ENCODE results near the gene SFXN4. TPM values are rescaled to one million over a fixed set of nuclear protein-coding genes. Genes with fewer than 3 reads are reported as not detected.
"Not testable (repeated sequence)": the region's sequence is repeated elsewhere in the genome, so short reads cannot be mapped to it uniquely, and the experiment has no call there.

SFXN4 gene
- total and polyA plus RNA-seq, 2 of the 13 experiments (the other 11 are each of a cell fraction or from before 2014, with no cell fraction given): 47.7 to 64.9 TPM

DNA sequence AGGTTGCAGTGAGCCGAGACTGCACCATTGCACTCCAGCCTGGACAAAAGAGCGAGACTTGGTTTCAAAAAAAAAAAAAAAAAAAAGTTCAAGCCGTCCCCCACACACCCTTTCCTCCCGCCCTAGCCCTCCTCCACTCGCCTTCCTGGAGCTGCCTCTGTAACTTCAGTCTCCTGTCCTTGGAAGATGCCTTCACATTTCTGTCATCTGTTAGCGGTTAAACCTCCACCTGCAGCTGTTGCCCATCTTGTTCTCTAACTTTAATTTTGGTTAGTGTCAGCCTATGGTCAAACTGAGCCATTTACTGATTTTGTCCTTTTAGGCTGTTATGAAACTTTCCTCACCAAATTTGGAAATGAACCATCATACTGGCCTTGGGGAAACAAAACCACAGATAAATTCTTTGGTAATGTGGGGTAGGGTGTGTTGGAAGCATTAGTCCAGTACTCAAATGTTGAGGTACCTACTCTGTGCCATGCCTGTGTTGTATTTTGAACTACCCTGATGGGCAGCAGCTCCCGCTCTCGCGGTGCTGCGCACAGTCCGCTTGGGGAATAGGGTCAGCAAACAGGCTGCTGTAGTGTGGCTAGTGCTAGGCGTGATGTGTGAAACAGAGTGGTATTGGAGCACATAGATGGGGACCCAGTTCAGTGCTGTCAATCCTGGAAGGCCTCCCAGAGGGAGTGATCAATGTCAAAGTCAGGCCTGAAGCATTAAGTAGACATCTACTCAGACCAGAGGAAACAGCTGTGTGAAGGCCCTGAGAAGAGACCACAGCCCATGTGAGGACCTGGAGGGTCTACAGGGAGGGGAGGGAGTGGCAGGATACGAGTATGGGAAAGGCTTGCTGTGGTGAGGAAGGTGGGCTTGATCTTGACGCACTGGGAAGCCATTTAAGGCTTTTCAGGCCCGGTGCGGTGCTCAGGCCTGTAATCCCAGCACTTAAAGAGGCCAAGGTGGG is 26.9 kb downstream of the SFXN4 start (continued):
- no peak for TF ChIP-seq RFXAP (CRISPR knock-in tag; IDR thresholded peaks at IDR 0.05; ENCODE audit: borderline replicate concordance)
- no peak for TF ChIP-seq ZNF75D (CRISPR knock-in tag; IDR thresholded peaks at IDR 0.05; ENCODE audit: borderline replicate concordance)
- no peak for TF ChIP-seq RBFOX2 (IDR thresholded peaks at IDR 0.05; ENCODE audit: low read depth, low read length)
- peak; percentile 67; the same call in 1 of the 2 replicates for TF ChIP-seq ZFP41 (CRISPR knock-in tag; IDR thresholded peaks at IDR 0.05; ENCODE audit: borderline replicate concordance)
- no peak for TF ChIP-seq ZNF224 (CRISPR knock-in tag; IDR thresholded peaks at IDR 0.05)
- TF ChIP-seq POLR2AphosphoS5 (IDR thresholded peaks at IDR 0.05; ENCODE audit: low read depth, low read length): peak; percentile 40
- TF ChIP-seq, protein P1, sequence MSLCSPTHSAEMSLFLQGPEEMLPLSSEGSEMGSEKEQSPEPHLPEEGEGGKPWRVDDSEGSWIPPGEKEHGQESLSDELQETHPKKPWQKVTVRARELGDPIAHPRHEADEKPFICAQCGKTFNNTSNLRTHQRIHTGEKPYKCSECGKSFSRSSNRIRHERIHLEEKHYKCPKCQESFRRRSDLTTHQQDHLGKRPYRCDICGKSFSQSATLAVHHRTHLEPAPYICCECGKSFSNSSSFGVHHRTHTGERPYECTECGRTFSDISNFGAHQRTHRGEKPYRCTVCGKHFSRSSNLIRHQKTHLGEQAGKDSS (CRISPR knock-in tag; IDR thresholded peaks at IDR 0.05; ENCODE audit: borderline replicate concordance, low read depth): no peak

DNA sequence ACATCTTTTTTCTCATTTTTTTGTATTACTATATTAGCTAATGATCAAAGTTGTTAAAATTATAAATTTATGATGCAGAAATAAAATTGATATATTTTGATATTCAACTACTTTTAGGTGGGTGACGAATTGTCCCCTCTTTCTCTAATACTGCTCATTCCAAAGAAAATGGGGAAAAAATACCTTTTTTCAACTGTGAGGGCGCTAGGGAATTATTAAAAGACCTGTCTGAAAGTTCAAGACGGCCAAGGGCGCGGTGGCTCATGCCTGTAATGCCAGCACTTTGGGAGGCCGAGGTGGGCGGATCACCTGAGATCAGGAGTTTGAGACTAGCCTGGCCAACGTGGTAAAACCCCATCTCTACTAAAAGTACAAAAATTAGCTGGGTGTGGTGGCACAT is 27.6 kb downstream of the SFXN4 start:
- H4K20me1 ChIP-seq (ENCODE audit: insufficient read depth, low read length); H3K4me2 ChIP-seq (ENCODE audit: low read depth, low read length); H3K79me2 ChIP-seq (ENCODE audit: insufficient read depth, low read length); CTCF ChIA-PET (ENCODE audit: low intra/inter-chr PET ratio, low total read pairs); H3K27me3 ChIP-seq (ENCODE audit: control insufficient read depth in 1 of 2, insufficient read depth in 2 of 2, low read length in 2 of 2); BruUV-seq (replicated peaks); ATAC-seq; H3K27ac ChIP-seq (ENCODE audit: extremely low read length, insufficient read depth, low read length); H3K9me3 ChIP-seq (ENCODE audit: low read length); in situ Hi-C loops (cut with HindIII; ENCODE audit: extremely low pct_ligation_motif_present, low pct_unique_long_range_greater_than_20kb); H3K9ac ChIP-seq (ENCODE audit: insufficient read depth, low read depth, low read length); FAIRE-seq; H3K4me3 ChIP-seq (replicated peaks in 1 of 3; ENCODE audit: insufficient read depth in 1 of 3, low read depth in 2 of 3, low read length in 3 of 3); intact Hi-C loops (cut with micrococcal nuclease; ENCODE audit: unreplicated experiment); DNase-seq (ENCODE audit: low spot score); H2AFZ ChIP-seq (ENCODE audit: low read length): not testable (repeated sequence)
- H3K36me3 ChIP-seq (replicated peaks in 1 of 2; ENCODE audit: control insufficient read depth in 1 of 2, insufficient read depth in 2 of 2, low read length in 2 of 2): peaks cover 8 to 29% of the 10 kb centered on the region in 2 experiments; a peak in 4 of 5 replicates
- H3K4me1 ChIP-seq (ENCODE audit: insufficient read depth, low read length): peaks cover 13% of the 10 kb centered on the region
- WGBS (ENCODE audit: low lambda C conversion rate): 83% methylated on average over 8 of the region's 8 CpGs
- POLR2A ChIA-PET: interaction anchor here (0.7 to 1.1 kb wide), 2 partner anchors 17 to 469 kb away, joined by 3 read pairs; no protein-coding TSS in a partner anchor
